Ovary (tissue), 3 donors: Measurements from ENCODE around the gene AMMECR1L.

Source experiments
- CTCF ChIP-seq, 3 donors: fragments of 450-650 bp in 2 of 3; fragments of 200-600 bp in 1 of 3; IDR thresholded peaks; one replicate each; pipeline versions ENCODE4 v1.5.1 to v1.8.0; 2016 to 2022; ENCODE audit warnings: antibody characterized with exemption in 3 of 3, mild to moderate bottlenecking in 1 of 3
- EP300 ChIP-seq: sonication (generic); formaldehyde crosslinking; IDR thresholded peaks from one replicate; pipeline ENCODE4 v1.6.1; 2017; ENCODE audit warnings: antibody characterized with exemption
- POLR2A ChIP-seq: fragments of 450-650 bp; IDR thresholded peaks from one replicate; pipeline ENCODE4 v1.6.1; 2017; ENCODE audit warnings: antibody characterized with exemption, mild to moderate bottlenecking, moderate library complexity
- donor health status: DM: no; HTN: no; CAD: no.

GRCh38 chr2:127911737-127912136, 26.0 kb upstream of the AMMECR1L start:
- no peak for TF ChIP-seq EP300
- no peak for TF ChIP-seq CTCF (IDR thresholded peaks at IDR 0.05)
- no peak for TF ChIP-seq POLR2A
